ENCODE data around the gene NIPSNAP2. TPM values are rescaled to one million over a fixed set of nuclear protein-coding genes. Genes with fewer than 3 reads are reported as not detected.
"Not testable (repeated sequence)": the region's sequence is repeated elsewhere in the genome, so short reads cannot be mapped to it uniquely, and the experiment has no call there.

NIPSNAP2 gene
- total RNA-seq, 1 donor from 2014 or later = 75.0 TPM

- peak overlapping the region; percentile 44 for H3K4me3 ChIP-seq (ENCODE audit: low read depth, low read length)
- no peak for DNase-seq (ENCODE audit: low read depth)
- H3K36me3 ChIP-seq (ENCODE audit: control insufficient read depth, insufficient read depth, low read length) = no peaks in the 10 kb centered on the region
- H3K27me3 ChIP-seq (ENCODE audit: control insufficient read depth, insufficient read depth, low read length) = no peaks in the 10 kb centered on the region
- peak; percentile 41 for TF ChIP-seq CTCF (IDR thresholded peaks at IDR 0.05; ENCODE audit: insufficient read depth, low read length, poor library complexity, severe bottlenecking)
Measured at GRCh38 chr7:56033671-56034432, 69.5 kb downstream of the NIPSNAP2 start.

- no peak for DNase-seq (ENCODE audit: low read depth)
- no peak overlapping the region for H3K4me3 ChIP-seq (ENCODE audit: low read depth, low read length)
- TF ChIP-seq CTCF (IDR thresholded peaks at IDR 0.05; ENCODE audit: insufficient read depth, low read length, poor library complexity, severe bottlenecking) = no peak
- H3K27me3 ChIP-seq (ENCODE audit: control insufficient read depth, insufficient read depth, low read length) = no peaks in the 10 kb centered on the region
- no peaks in the 10 kb centered on the region for H3K36me3 ChIP-seq (ENCODE audit: control insufficient read depth, insufficient read depth, low read length)
Measured at GRCh38 chr7:56040730-56041129, 76.3 kb downstream of the NIPSNAP2 start.

- H3K4me3 ChIP-seq (ENCODE audit: low read depth, low read length); H3K36me3 ChIP-seq (ENCODE audit: control insufficient read depth, insufficient read depth, low read length); H3K27me3 ChIP-seq (ENCODE audit: control insufficient read depth, insufficient read depth, low read length); DNase-seq (ENCODE audit: low read depth): not testable (repeated sequence)
Measured at GRCh38 chr7:56045758-56046157, 81.4 kb downstream of the NIPSNAP2 start.

- peak; percentile 75 for DNase-seq (ENCODE audit: low read depth)
- Histone ChIP-seq H3K36me3 (ENCODE audit: control insufficient read depth, insufficient read depth, low read length) (no peaks in the 10 kb centered on the region), H3K4me3 (ENCODE audit: low read depth, low read length) (no peak overlapping the region), H3K27me3 (ENCODE audit: control insufficient read depth, insufficient read depth, low read length) (no peaks in the 10 kb centered on the region)
- TF ChIP-seq CTCF (IDR thresholded peaks at IDR 0.05; ENCODE audit: insufficient read depth, low read length, poor library complexity, severe bottlenecking) = no peak
Measured at GRCh38 chr7:56046721-56047445, 82.5 kb downstream of the NIPSNAP2 start.

- H3K36me3 ChIP-seq (ENCODE audit: control insufficient read depth, insufficient read depth, low read length); H3K27me3 ChIP-seq (ENCODE audit: control insufficient read depth, insufficient read depth, low read length); DNase-seq (ENCODE audit: low read depth); H3K4me3 ChIP-seq (ENCODE audit: low read depth, low read length): not testable (repeated sequence)
Measured at GRCh38 chr7:56047446-56048116, 83.2 kb downstream of the NIPSNAP2 start.

GRCh38 chr7:56048245-56048644 is 83.9 kb downstream of the NIPSNAP2 start:
- H3K4me3 ChIP-seq (ENCODE audit: low read depth, low read length) = no peak overlapping the region
- DNase-seq (ENCODE audit: low read depth) = no peak
- no peaks in the 10 kb centered on the region for H3K27me3 ChIP-seq (ENCODE audit: control insufficient read depth, insufficient read depth, low read length)
- no peak for TF ChIP-seq CTCF (IDR thresholded peaks at IDR 0.05; ENCODE audit: insufficient read depth, low read length, poor library complexity, severe bottlenecking)
- no peaks in the 10 kb centered on the region for H3K36me3 ChIP-seq (ENCODE audit: control insufficient read depth, insufficient read depth, low read length)

GRCh38 chr7:56048763-56049162 is 84.4 kb downstream of the NIPSNAP2 start:
- not testable (repeated sequence) for H3K4me3 ChIP-seq (ENCODE audit: low read depth, low read length); H3K27me3 ChIP-seq (ENCODE audit: control insufficient read depth, insufficient read depth, low read length); DNase-seq (ENCODE audit: low read depth); H3K36me3 ChIP-seq (ENCODE audit: control insufficient read depth, insufficient read depth, low read length)

Measured in kidney epithelial cell (primary cell).